Cardiac muscle cell (in vitro differentiated cells and primary cell): ENCODE measurements around the gene NAXD. TPM values are rescaled to one million over a fixed set of nuclear protein-coding genes. Genes with fewer than 3 reads are reported as not detected.
"Not testable (repeated sequence)": the region's sequence is repeated elsewhere in the genome, so short reads cannot be mapped to it uniquely, and the experiment has no call there.

Experiments
- DNase-seq, 2 donors: peaks; one replicate each; pipeline versions ENCODE4 v3.0.0 to v3.0.0-alpha.2; 2010 to 2017; ENCODE audit warnings: low read depth in 1 of 2, low spot score in 1 of 2
- H3K27ac ChIP-seq: fragments of 200-600 bp; sonication (generic); 2 replicates; pipeline ENCODE4 v1.5.1; 2016
- H3K27me3 ChIP-seq: fragments of 200-600 bp; sonication (generic); 2 replicates; pipeline ENCODE4 v1.6.0; 2016; ENCODE audit warnings: control low read depth
- H3K36me3 ChIP-seq: fragments of 200-600 bp; sonication (generic); 2 replicates; pipeline ENCODE4 v1.5.1; 2016; ENCODE audit warnings: control low read depth
- H3K4me1 ChIP-seq: fragments of 200-600 bp; sonication (generic); 2 replicates; pipeline ENCODE4 v1.8.1; 2017; ENCODE audit warnings: low read depth, mild to moderate bottlenecking, mixed run types
- H3K4me3 ChIP-seq: fragments of 200-600 bp; sonication (generic); 2 replicates; pipeline ENCODE4 v1.5.1; 2016; ENCODE audit warnings: mild to moderate bottlenecking
- H3K9me3 ChIP-seq: fragments of 200-600 bp; sonication (generic); 2 replicates; pipeline ENCODE4 v1.5.1; 2017; ENCODE audit warnings: low read depth, mild to moderate bottlenecking, control low read depth
- CTCF ChIP-seq: IDR thresholded peaks from 2 replicates; pipeline ENCODE4 v1.5.1; 2012; ENCODE audit warnings: low read depth, mild to moderate bottlenecking, low read length
- polyA plus RNA-seq: library from polyadenylated mRNA; unstranded; fragments of >200 nt; fragmentation: Nextera tagmentation; extraction: Ambion mirVana; gene quantifications from 2 replicates; pipeline ENCODE4 v1.2.1, GENCODE V29; 2016
- total RNA-seq: library from RNA; depleted of rRNA; stranded (reverse); fragments of >200 nt; gene quantifications from 2 replicates; pipeline ENCODE4 v1.2.3, GENCODE V29; 2016

NAXD gene
- total and polyA plus RNA-seq, 2 experiments from 2014 or later, result 36.8 to 40.7 TPM

- no peaks in the 10 kb centered on the region for H3K4me1 ChIP-seq
- no peak for TF ChIP-seq CTCF
- peak in 1 of 2 donors; percentile 30 for DNase-seq
- no peak overlapping the region for H3K27ac ChIP-seq
- H3K27me3 ChIP-seq, result no peaks in the 10 kb centered on the region
- no peak overlapping the region for H3K4me3 ChIP-seq
- H3K9me3 ChIP-seq, result no peaks in the 10 kb centered on the region
- H3K36me3 ChIP-seq, result peaks cover 14% of the 10 kb centered on the region
These were observed 15.3 kb downstream of the NAXD start for GRCh38 chr13:110630566-110631119.

- not testable (repeated sequence) for H3K9me3 ChIP-seq, H3K4me3 ChIP-seq, H3K4me1 ChIP-seq, H3K27me3 ChIP-seq, DNase-seq, H3K27ac ChIP-seq
- peaks cover 22% of the 10 kb centered on the region for H3K36me3 ChIP-seq
These were observed 16.9 kb downstream of the NAXD start for GRCh38 chr13:110632255-110632654.

GRCh38 chr13:110633776-110634175, 18.4 kb downstream of the NAXD start:
- Histone ChIP-seq H3K4me3 (no peak overlapping the region), H3K4me1 (no peaks in the 10 kb centered on the region), H3K36me3 (peaks cover 28% of the 10 kb centered on the region), H3K27ac (no peak overlapping the region), H3K9me3 (no peaks in the 10 kb centered on the region), H3K27me3 (no peaks in the 10 kb centered on the region)
- no peak for TF ChIP-seq CTCF
- DNase-seq, result no peak

- Histone ChIP-seq H3K9me3 (no peaks in the 10 kb centered on the region), H3K4me1 (no peaks in the 10 kb centered on the region), H3K36me3 (peaks cover 30% of the 10 kb centered on the region), H3K27me3 (no peaks in the 10 kb centered on the region), H3K4me3 (no peak overlapping the region), H3K27ac (no peak overlapping the region)
- no peak for TF ChIP-seq CTCF
- DNase-seq, result peak in 1 of 2 donors; percentile 81
These were observed 19.2 kb downstream of the NAXD start for GRCh38 chr13:110634558-110634957.

GRCh38 chr13:110635405-110636002, 20.2 kb downstream of the NAXD start:
- peaks cover 30% of the 10 kb centered on the region for H3K36me3 ChIP-seq
- H3K27ac ChIP-seq, result no peak overlapping the region
- H3K4me3 ChIP-seq, result no peak overlapping the region
- no peaks in the 10 kb centered on the region for H3K9me3 ChIP-seq
- no peak for DNase-seq
- no peaks in the 10 kb centered on the region for H3K4me1 ChIP-seq
- no peak for TF ChIP-seq CTCF
- no peaks in the 10 kb centered on the region for H3K27me3 ChIP-seq

GRCh38 chr13:110636053-110636475, 20.7 kb downstream of the NAXD start:
- DNase-seq, result no peak
- Histone ChIP-seq H3K36me3 (peaks cover 30% of the 10 kb centered on the region), H3K27me3 (no peaks in the 10 kb centered on the region), H3K4me3 (no peak overlapping the region), H3K4me1 (no peaks in the 10 kb centered on the region), H3K27ac (no peak overlapping the region), H3K9me3 (no peaks in the 10 kb centered on the region)
- no peak for TF ChIP-seq CTCF
